HuH-7.5 (cell line): ENCODE results near the gene ITGAD.

Experiments
- DNase-seq: peaks from one replicate; pipeline ENCODE4 v3.0.0; 2011; ENCODE audit warnings: low spot score

ITGAD gene

GRCh38 chr16:31393056-31393455 is at the start of gene ITGAD:
TSS of gene ITGAD (plus strand) at chr16:31393335. CDS start at chr16:31393361, 26 bp downstream.
- no peak for DNase-seq

GRCh38 chr16:31344712-31345111 is 48.4 kb upstream of the ITGAD start:
- DNase-seq, result no peak

GRCh38 chr16:31347445-31347844 is 45.7 kb upstream of the ITGAD start:
- DNase-seq, result no peak

GRCh38 chr16:31348579-31348978 is 44.6 kb upstream of the ITGAD start:
- DNase-seq, result no peak

- no peak for DNase-seq
These were observed 42.7 kb upstream of the ITGAD start for GRCh38 chr16:31350275-31351005.

- no peak for DNase-seq
These were observed 41.7 kb upstream of the ITGAD start for GRCh38 chr16:31351246-31351941.

GRCh38 chr16:31351942-31352325 is 41.2 kb upstream of the ITGAD start:
- no peak for DNase-seq

- no peak for DNase-seq
These were observed 40.6 kb upstream of the ITGAD start for GRCh38 chr16:31352376-31353115.

GRCh38 chr16:31354394-31355291 is 38.5 kb upstream of the ITGAD start, which contains the start of gene ITGAX:
TSS of gene ITGAX (plus strand) at chr16:31355176. CDS start at chr16:31355255, 79 bp downstream.
- no peak for DNase-seq

GRCh38 chr16:31355431-31356100 is 37.6 kb upstream of the ITGAD start:
- DNase-seq, result no peak

GRCh38 chr16:31356566-31357323 is 36.4 kb upstream of the ITGAD start:
- no peak for DNase-seq

GRCh38 chr16:31357324-31358109 is 35.6 kb upstream of the ITGAD start:
- no peak for DNase-seq

- DNase-seq, result no peak
These were observed 32.9 kb upstream of the ITGAD start for GRCh38 chr16:31360251-31360650.

- DNase-seq, result no peak
These were observed 31.7 kb upstream of the ITGAD start for GRCh38 chr16:31361201-31362110.

GRCh38 chr16:31362476-31363405 is 30.4 kb upstream of the ITGAD start:
- DNase-seq, result no peak

GRCh38 chr16:31363721-31364120 is 29.4 kb upstream of the ITGAD start:
- DNase-seq, result no peak

GRCh38 chr16:31364421-31364820 is 28.7 kb upstream of the ITGAD start:
- no peak for DNase-seq
